ENCODE measurements around the gene FYB1. TPM values are rescaled to one million over a fixed set of nuclear protein-coding genes. Genes with fewer than 3 reads are reported as not detected.

FYB1 gene
- total RNA-seq, 1 donor from 2014 or later: not detected

GRCh38 chr5:39151745-39152144, 67.6 kb downstream of the FYB1 start:
- no peak for DNase-seq (ENCODE audit: low spot score, unreplicated experiment)
- Mint-ChIP-seq H3K4me3 (ENCODE audit: low read depth) (no peak overlapping the region), H3K9me3 (ENCODE audit: low read depth) (peaks cover 2% of the 10 kb centered on the region), H3K27me3 (no peaks in the 10 kb centered on the region), H3K36me3 (ENCODE audit: insufficient read depth) (no peaks in the 10 kb centered on the region), H3K4me1 (ENCODE audit: low read depth) (peaks cover 5% of the 10 kb centered on the region), H3K27ac (no peak overlapping the region)
- no peak for TF ChIP-seq CTCF (IDR thresholded peaks at IDR 0.05; ENCODE audit: unreplicated experiment)

GRCh38 chr5:39149966-39150365, 69.4 kb downstream of the FYB1 start:
- no peaks in the 10 kb centered on the region for H3K27me3 Mint-ChIP-seq
- peaks cover 6% of the 10 kb centered on the region for H3K4me1 Mint-ChIP-seq (ENCODE audit: low read depth)
- no peak for TF ChIP-seq CTCF (IDR thresholded peaks at IDR 0.05; ENCODE audit: unreplicated experiment)
- no peak overlapping the region for H3K27ac Mint-ChIP-seq
- no peak for DNase-seq (ENCODE audit: low spot score, unreplicated experiment)
- no peaks in the 10 kb centered on the region for H3K36me3 Mint-ChIP-seq (ENCODE audit: insufficient read depth)
- H3K9me3 Mint-ChIP-seq (ENCODE audit: low read depth): peaks cover 2% of the 10 kb centered on the region
- H3K4me3 Mint-ChIP-seq (ENCODE audit: low read depth): no peak overlapping the region

DNA sequence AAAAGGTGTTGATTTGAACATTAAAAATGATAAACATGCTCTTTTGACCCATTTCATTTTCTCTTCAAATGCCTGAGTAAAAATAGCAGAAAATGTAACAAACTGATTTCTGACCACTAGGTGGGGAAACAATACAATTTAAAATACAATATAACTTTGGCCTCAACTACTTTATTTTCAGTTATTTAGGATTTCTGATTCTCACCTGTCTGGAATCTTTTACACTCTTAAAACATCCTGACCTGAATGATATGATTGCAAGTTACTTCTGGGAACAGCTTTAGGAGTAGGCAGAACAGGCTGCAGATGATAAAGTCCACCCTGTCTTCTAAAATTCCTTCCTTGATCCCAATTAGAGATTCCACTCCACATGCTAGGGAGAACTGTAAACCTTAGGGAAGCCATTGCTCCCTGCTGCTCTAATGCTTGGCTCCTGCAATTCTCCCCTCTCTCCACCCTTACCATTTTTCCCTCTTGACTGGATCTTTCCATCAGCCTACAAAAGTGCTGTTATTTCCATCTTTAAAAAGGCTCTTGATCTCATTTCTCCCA, 70.3 kb downstream of the FYB1 start:
- Mint-ChIP-seq H3K36me3 (ENCODE audit: insufficient read depth) (no peaks in the 10 kb centered on the region), H3K9me3 (ENCODE audit: low read depth) (peaks cover 2% of the 10 kb centered on the region), H3K4me1 (ENCODE audit: low read depth) (peaks cover 6% of the 10 kb centered on the region), H3K27ac (no peak overlapping the region), H3K4me3 (ENCODE audit: low read depth) (no peak overlapping the region), H3K27me3 (no peaks in the 10 kb centered on the region)
- TF ChIP-seq CTCF (IDR thresholded peaks at IDR 0.05; ENCODE audit: unreplicated experiment): peak; percentile 51
- no peak for DNase-seq (ENCODE audit: low spot score, unreplicated experiment)

- Mint-ChIP-seq H3K4me3 (ENCODE audit: low read depth) (no peak overlapping the region), H3K4me1 (ENCODE audit: low read depth) (peaks cover 6% of the 10 kb centered on the region), H3K27me3 (no peaks in the 10 kb centered on the region), H3K36me3 (ENCODE audit: insufficient read depth) (no peaks in the 10 kb centered on the region), H3K9me3 (ENCODE audit: low read depth) (no peaks in the 10 kb centered on the region), H3K27ac (no peak overlapping the region)
- no peak for TF ChIP-seq CTCF (IDR thresholded peaks at IDR 0.05; ENCODE audit: unreplicated experiment)
- DNase-seq (ENCODE audit: low spot score, unreplicated experiment): no peak
Measured at GRCh38 chr5:39146831-39147540, 72.4 kb downstream of the FYB1 start.

GRCh38 chr5:39143151-39143860, 76.1 kb downstream of the FYB1 start:
- Mint-ChIP-seq H3K9me3 (ENCODE audit: low read depth) (no peaks in the 10 kb centered on the region), H3K27me3 (no peaks in the 10 kb centered on the region), H3K4me3 (ENCODE audit: low read depth) (no peak overlapping the region)

More at GRCh38 chr5:39143151-39143860, 76.1 kb downstream of the FYB1 start:
- peaks cover 2% of the 10 kb centered on the region for H3K4me1 Mint-ChIP-seq (ENCODE audit: low read depth)
- DNase-seq (ENCODE audit: low spot score, unreplicated experiment): no peak
- no peak overlapping the region for H3K27ac Mint-ChIP-seq
- H3K36me3 Mint-ChIP-seq (ENCODE audit: insufficient read depth): no peaks in the 10 kb centered on the region
- no peak for TF ChIP-seq CTCF (IDR thresholded peaks at IDR 0.05; ENCODE audit: unreplicated experiment)
